Gastrocnemius medialis (tissue), 4 donors: ENCODE results near the gene KLHL21.

ENCODE experiments used
- CTCF ChIP-seq, 5 experiments: fragments of 450-650 bp in 3 of 5; fragments of 200-600 bp in 2 of 5; sonication (generic) in 2 of 5; IDR thresholded peaks in 4 of 5; conservative IDR thresholded peaks in 1 of 5; 1 replicate in 4 of 5; 2 replicates in 1 of 5; pipeline ENCODE4 v1.5.1; 2016 to 2019; ENCODE audit warnings: antibody characterized with exemption in 5 of 5, mild to moderate bottlenecking in 3 of 5, moderate library complexity in 3 of 5
- POLR2A ChIP-seq, 2 donors: fragments of 450-650 bp; IDR thresholded peaks; one replicate each; pipeline ENCODE4 v1.6.1; 2017; ENCODE audit warnings: antibody characterized with exemption in 2 of 2, mild to moderate bottlenecking in 2 of 2, moderate library complexity in 2 of 2

GRCh38 chr1:6627031-6627430 is 24.4 kb upstream of the KLHL21 start:
- TF ChIP-seq CTCF (IDR thresholded peaks at IDR 0.05 in 4 of 5, conservative IDR thresholded peaks at IDR 0.05 in 1 of 5) (no peak), POLR2A (IDR thresholded peaks at IDR 0.05) (no peak)
